Stimulated activated naive B cell treated with anti-CD40 and anti-IgM and Interleukin-4, amounts not matched to agents 10 μg/mL and 1 μg/mL and 100 μg/mL, for 72 hours (primary cell): ENCODE data around the gene TAF8.
A peak's percentile ranks its signal among the peaks of the same experiment; 100 is the strongest.

Source experiments
- ATAC-seq, 2 donors: fragments of 150-1000 bp; cut with Tn5 transposase; replicated peaks; 2 replicates each; pipeline ENCODE4 v1.10.0; 2021; ENCODE audit warnings: moderate library complexity in 1 of 2
- DNase-seq: peaks from one replicate; pipeline ENCODE4 v3.0.0; 2021
- H3K27ac Mint-ChIP-seq: one replicate; pipeline ENCODE4 v1.8.0; 2022; ENCODE audit warnings: mild to moderate bottlenecking, mixed read lengths
- H3K27me3 Mint-ChIP-seq, 2 donors: one replicate each; pipeline ENCODE4 v1.8.0; 2022; ENCODE audit warnings: mixed read lengths in 2 of 2
- H3K36me3 Mint-ChIP-seq, 2 donors: one replicate each; pipeline ENCODE4 v1.8.0; 2022; ENCODE audit warnings: mixed read lengths in 2 of 2, mild to moderate bottlenecking in 1 of 2
- H3K4me1 Mint-ChIP-seq, 2 donors: one replicate each; pipeline ENCODE4 v1.8.0; 2022; ENCODE audit warnings: mixed read lengths in 2 of 2, mild to moderate bottlenecking in 1 of 2
- H3K4me3 Mint-ChIP-seq, 2 donors: one replicate each; pipeline ENCODE4 v1.8.0; 2022; ENCODE audit warnings: mild to moderate bottlenecking in 2 of 2, mixed read lengths in 2 of 2, moderate library complexity in 1 of 2
- H3K9me3 Mint-ChIP-seq, 2 donors: one replicate each; pipeline ENCODE4 v1.8.0; 2022; ENCODE audit warnings: mixed read lengths in 2 of 2, mild to moderate bottlenecking in 1 of 2

The TAF8 gene

DNA sequence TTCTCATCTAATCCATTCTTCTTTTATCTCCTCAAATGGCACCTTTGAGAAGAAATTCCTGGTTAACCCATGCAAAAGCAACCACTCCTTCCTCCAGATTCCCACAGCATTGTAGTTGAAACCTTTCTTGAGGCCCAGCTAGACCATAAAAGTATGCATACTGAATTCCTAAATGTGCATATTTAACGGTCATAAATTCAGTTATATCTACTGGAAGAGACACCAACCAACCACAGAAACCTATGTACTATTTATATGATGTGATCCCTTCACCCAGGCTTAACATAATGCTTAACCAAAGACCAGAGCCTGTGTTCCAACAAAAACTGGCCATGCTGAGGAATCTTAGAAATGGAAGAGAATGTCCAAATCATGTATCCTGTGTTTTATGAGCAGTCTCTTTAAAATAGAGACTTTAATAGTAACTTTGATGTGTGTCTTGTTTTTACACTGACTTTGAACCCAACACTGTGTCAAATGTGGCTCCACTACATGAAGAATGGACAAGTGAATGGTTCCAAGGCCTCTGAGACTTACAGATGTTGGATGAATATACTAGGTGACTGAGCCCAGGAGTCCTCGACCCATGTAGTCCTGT is 11.4 kb upstream of the TAF8 start:
- Mint-ChIP-seq H3K27me3 (no peaks in the 10 kb centered on the region), H3K9me3 (no peaks in the 10 kb centered on the region), H3K4me3 (peak overlapping the region; percentile 80 to 83), H3K36me3 (peaks cover 0 to 2% of the 10 kb centered on the region in 2 donors), H3K4me1 (peaks cover 44 to 60% of the 10 kb centered on the region in 2 donors), H3K27ac (peak overlapping the region; percentile 91)
- DNase-seq (no peak), ATAC-seq (no peak)

DNA sequence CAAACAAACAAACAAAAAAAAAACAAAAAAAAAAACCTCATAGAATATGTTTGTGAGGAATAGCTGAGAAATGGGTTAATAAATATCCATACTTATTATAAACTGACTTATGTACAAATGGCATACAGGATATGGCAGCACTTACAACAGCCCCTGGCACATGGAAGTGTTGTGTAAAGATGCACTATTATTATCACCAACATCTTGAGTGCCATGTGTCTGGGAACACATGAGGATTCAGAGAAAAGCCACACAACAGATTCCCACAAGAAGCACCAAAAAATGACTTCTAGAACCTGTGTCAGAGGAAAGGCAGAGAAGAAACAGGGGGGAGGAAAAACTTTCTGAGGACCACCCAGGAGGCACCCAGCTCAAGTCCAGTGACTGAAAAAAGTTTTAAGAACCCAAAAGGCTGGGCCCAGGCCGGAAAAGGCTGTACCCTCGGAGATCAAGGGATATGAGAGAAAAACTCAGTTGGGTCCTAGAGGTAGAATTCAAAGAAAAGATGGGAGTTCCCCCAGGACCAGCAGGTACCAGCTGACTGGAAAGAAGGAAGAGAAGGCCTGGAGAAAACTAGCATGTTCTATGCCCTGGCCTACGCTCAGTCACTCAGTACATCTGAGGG is 9.4 kb upstream of the TAF8 start:
- Mint-ChIP-seq H3K27ac (peak overlapping the region; percentile 95), H3K4me3 (peak overlapping the region; percentile 61 to 73), H3K27me3 (no peaks in the 10 kb centered on the region), H3K36me3 (no peaks in the 10 kb centered on the region), H3K4me1 (peaks cover 57 to 71% of the 10 kb centered on the region in 2 donors), H3K9me3 (no peaks in the 10 kb centered on the region)
- ATAC-seq (no peak), DNase-seq (no peak)

DNA sequence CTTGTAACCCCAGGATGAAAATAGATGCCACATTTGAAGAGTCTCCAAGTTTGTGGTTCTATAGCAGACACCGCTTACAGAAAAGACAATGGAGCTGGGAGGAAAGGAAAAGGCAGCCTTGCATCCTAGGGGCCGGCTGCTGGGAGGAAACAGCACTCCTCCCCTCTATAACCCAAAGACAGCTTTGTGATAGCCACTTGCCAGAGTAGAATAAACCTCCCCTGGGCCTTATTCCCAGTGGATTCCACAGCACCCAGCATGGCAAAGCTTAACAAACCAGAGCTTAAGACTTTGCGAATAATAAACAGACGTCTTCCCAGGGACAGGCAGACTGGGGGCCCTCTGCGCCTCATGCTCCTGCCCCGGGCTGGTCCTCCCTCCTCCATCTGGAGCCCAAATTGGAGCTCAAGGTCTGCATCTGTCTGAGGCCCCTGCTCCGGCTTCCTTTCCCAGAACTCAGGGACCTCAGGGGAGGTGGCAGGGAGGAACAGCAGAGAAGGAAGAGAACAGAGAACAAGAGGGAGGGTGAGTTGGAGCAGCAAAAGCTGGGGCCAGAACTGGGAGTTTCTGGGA is 8.8 kb upstream of the TAF8 start:
- Mint-ChIP-seq H3K27ac (peak overlapping the region; percentile 95), H3K9me3 (no peaks in the 10 kb centered on the region), H3K36me3 (no peaks in the 10 kb centered on the region), H3K4me1 (peaks cover 63 to 77% of the 10 kb centered on the region in 2 donors), H3K27me3 (no peaks in the 10 kb centered on the region), H3K4me3 (peak overlapping the region; percentile 61 to 73)
- DNase-seq (no peak), ATAC-seq (no peak)

DNA sequence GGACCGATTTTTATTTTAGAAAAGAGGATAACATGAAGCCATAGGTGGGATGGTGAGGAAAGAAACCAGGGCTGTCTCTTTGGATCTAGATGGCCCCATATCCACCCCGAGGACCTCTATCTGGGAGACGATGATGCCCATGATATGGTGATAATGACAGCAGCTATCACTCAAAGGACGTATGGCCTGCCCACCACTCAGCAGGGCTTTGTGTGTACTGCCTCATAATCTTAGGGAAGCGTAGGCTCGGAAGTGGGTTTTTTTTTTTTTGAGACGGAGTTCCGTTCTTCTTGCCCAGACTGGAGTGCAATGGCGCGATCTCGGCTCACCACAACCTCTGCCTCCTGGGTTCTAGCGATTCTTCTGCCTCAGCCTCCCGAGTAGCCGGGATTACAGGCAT is 8.2 kb upstream of the TAF8 start:
- Mint-ChIP-seq H3K27ac (peak overlapping the region; percentile 95), H3K36me3 (no peaks in the 10 kb centered on the region), H3K27me3 (no peaks in the 10 kb centered on the region), H3K9me3 (no peaks in the 10 kb centered on the region), H3K4me3 (peak overlapping the region; percentile 61 to 73), H3K4me1 (peaks cover 67 to 82% of the 10 kb centered on the region in 2 donors)
- DNase-seq (no peak), ATAC-seq (no peak)

DNA sequence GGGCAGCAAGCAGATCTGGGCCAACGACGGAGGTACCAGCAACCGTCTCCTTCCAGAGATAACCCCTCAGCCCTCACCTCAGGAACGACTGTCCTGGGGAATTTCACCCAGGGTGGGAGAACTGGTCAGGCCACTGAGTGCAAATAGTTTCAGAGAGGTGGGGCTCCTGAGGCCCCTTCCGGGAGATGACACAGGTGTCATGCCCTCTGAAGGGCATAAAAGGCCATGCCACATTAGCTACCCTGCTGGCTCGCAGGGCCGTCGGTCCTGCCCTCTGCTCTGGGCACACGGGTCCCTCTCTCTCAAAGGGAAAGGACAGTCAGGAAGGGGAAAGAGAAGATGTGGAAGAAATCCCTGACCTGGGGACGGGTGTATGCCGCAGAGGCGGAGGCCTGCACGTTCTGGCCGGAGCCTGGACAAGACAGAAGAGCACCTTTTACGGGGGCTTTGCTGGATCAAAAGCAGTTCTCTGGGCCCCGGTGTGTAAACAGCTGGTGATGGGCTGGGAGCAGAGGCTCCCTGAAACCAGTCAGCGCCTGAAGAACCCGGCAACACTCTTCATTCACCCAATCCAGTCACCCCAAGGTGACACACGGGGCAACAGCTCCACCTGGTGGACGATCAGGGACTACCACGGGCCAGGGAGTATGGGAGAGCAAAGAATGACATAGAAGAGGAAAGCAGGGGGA is 6.4 kb upstream of the TAF8 start:
- Mint-ChIP-seq H3K4me3 (peak overlapping the region; percentile 67 to 77), H3K4me1 (peaks cover 76 to 93% of the 10 kb centered on the region in 2 donors), H3K27me3 (no peaks in the 10 kb centered on the region), H3K36me3 (no peaks in the 10 kb centered on the region), H3K9me3 (no peaks in the 10 kb centered on the region), H3K27ac (peak overlapping the region; percentile 44)
- peak; percentile 59 to 60 for ATAC-seq
- peak; percentile 81 for DNase-seq

DNA sequence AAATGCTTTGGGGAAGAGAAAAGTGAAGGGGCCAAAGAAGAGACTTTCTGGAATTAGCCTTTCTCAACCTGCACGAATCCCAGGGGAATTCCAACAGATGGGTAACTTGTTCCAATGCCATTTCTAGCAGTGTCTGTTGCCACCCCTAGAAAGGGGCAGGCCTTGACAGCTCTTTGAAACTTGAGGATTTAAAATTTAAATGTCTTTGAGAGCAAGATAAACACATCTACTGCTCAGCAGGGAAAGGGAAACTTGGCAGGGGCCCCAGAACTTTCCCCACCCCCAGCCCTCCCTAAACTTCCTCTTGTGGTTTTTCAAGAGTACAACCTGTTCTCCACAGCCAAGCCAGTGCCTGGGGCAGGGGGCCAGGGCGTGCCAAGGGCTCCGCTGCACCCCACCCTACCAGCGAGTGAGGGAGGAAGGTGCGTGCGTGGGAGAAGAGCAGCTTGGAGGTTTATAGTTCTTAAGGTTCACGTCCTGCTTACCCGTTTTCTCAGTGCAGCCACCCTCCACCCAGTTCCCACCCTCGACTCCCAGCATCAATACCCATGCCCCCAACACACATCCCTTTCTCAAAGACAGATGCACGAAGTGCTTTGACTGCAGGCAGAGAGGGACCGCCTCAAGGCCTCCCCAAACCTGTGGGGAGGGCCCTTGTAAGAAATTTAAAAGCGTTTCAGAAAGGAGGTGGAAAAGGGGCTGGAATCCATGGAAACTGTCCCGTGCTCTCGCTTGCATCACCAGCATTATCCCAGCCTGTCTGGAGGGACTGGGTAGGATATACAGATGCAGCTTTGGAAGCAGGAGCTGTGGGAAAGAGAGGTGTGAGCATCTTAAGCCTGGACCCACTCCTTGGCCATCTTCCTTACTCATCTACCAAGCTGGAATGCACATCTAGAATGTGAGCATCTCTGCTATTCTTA is 4.5 kb upstream of the TAF8 start:
- peak; percentile 15 to 20 for ATAC-seq
- H3K4me1 Mint-ChIP-seq: peaks cover 69 to 84% of the 10 kb centered on the region in 2 donors
- peak overlapping the region; percentile 67 to 75 for H3K4me3 Mint-ChIP-seq
- DNase-seq: no peak
- no peaks in the 10 kb centered on the region for H3K9me3 Mint-ChIP-seq
- no peaks in the 10 kb centered on the region for H3K36me3 Mint-ChIP-seq
- H3K27ac Mint-ChIP-seq: peak overlapping the region; percentile 81
- no peaks in the 10 kb centered on the region for H3K27me3 Mint-ChIP-seq

DNA sequence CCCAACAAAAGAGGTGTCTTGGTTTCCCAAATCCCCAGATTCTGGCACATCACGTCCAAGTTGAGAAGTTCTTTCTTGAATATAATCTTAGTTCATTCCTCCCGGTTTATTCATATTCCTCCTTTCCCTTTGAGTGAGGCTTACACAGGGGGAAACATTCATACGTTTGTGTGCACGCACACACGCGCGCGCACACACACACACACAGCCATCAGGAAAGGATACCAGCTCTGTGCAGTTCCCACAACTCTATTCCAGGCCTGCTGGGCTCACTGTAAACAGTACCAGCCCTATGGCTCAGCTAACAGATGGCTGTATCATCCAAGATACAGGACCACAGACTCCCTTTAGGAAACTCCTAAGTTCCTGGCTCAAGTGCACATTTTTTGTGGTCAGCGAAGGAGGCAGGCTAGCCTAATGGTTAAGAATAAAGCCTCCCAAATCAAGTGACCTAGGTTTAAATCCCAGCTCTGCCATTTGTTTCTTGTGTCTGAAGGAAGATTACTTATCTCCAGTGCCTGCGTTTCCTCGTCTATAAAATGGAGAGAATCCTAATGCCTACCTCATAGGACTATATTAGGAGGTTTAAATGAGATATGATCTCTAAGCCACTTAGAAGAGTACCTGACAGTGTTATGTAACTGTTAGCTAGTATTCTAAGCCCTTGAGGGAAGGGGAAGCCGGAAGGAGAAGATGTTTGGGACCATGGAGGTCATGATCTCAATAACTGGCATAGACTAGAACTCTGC is 3.7 kb upstream of the TAF8 start:
- Mint-ChIP-seq H3K9me3 (no peaks in the 10 kb centered on the region), H3K4me3 (peak overlapping the region; percentile 68 to 97), H3K27me3 (no peaks in the 10 kb centered on the region), H3K4me1 (peaks cover 64 to 81% of the 10 kb centered on the region in 2 donors), H3K36me3 (peaks cover 0 to 2% of the 10 kb centered on the region in 2 donors), H3K27ac (peak overlapping the region; percentile 81)
- DNase-seq (no peak), ATAC-seq (no peak)

DNA sequence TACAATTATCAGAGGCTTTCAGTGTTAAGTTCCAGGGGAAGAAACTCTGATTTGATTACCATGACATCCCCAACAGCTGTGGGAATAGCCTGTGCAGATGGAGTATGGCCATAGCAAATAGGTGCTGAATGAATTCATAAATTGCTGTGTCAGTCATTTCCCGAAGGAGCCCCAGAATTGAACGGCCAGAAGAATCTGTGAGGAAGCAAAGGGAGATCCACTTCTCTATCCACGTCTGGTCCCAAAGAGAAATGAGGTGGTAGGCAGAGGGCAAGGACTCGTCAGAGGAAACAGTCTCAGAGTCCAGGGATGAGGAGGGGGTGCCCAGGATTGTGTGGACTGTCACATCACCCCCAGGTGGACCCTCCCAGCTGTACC is 3.1 kb upstream of the TAF8 start:
- H3K27me3 Mint-ChIP-seq: no peaks in the 10 kb centered on the region
- H3K4me3 Mint-ChIP-seq: peak overlapping the region; percentile 68 to 97
- ATAC-seq: no peak
- peaks cover 61 to 77% of the 10 kb centered on the region in 2 donors for H3K4me1 Mint-ChIP-seq
- peak overlapping the region; percentile 17 for H3K27ac Mint-ChIP-seq
- no peak for DNase-seq
- H3K36me3 Mint-ChIP-seq: peaks cover 0 to 2% of the 10 kb centered on the region in 2 donors
- no peaks in the 10 kb centered on the region for H3K9me3 Mint-ChIP-seq

DNA sequence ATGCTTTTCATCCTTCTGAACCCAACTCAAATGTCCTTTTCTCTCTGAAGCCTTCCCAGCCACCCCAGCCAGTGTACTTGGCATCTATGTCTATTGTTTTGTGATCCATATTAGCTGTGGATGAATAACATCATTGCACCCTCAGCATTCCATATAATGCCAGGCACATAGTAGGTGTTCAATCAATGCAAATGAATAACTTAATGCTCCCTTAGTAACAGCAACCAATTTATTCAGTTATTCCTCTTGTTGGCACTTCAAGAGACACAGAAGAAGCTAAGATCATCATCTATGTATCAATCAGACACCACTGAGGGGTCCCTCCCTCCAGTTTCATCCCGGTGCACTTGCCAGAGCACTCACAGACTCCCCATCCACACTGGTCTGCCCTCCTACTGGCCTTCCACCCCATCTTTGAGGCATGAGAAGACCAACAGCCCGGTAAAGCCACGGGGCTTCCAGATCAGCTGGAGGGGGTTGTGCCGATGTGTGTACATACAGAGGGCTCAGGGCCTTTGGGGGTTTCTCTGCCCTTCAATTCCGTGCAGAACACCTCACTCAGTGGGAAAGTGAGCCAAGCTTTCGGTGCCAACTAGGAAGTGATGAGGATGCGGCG is 2.4 kb upstream of the TAF8 start:
- ATAC-seq: peak; percentile 2 to 4
- peak overlapping the region; percentile 97 to 98 for H3K4me3 Mint-ChIP-seq
- peaks cover 57 to 74% of the 10 kb centered on the region in 2 donors for H3K4me1 Mint-ChIP-seq
- no peaks in the 10 kb centered on the region for H3K27me3 Mint-ChIP-seq
- no peaks in the 10 kb centered on the region for H3K9me3 Mint-ChIP-seq
- no peak for DNase-seq
- peak overlapping the region; percentile 94 for H3K27ac Mint-ChIP-seq
- H3K36me3 Mint-ChIP-seq: peaks cover 2 to 4% of the 10 kb centered on the region in 2 donors

DNA sequence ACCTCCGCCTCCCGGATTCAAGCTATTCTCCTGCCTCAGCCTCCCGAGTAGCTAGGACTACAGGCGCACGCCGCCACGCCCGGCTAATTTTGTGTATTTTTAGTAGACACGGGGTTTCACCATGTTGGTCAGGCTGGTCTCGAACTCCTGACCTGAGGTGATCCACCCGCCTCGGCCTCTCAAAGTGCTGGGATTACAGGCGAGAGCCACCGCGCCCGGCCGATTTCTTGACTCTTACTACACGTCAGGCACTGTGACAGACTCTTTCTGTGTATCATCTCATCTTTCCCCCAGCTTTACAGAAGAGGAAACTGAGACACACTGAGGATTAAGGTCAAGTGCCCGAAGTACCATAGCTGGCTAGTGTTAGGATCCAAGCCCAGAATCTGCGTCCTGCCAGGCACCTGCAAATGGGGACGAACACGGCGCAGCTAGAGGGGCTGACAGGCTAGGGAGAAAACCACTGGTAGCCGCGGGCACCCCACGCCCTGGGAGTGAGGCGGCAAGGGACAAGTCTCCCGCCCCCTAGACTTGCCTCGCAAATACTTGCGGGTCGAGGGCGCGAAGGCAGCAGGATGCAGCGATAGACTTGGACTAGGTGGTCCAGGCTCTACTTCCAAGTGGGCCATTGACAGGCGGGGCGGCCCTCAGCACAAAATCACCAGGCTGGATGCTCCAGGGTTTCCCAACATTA is 1.1 kb upstream of the TAF8 start:
- ATAC-seq (no peak), DNase-seq (no peak)
- Mint-ChIP-seq H3K27me3 (no peaks in the 10 kb centered on the region), H3K27ac (peak overlapping the region; percentile 100), H3K4me1 (peaks cover 48 to 60% of the 10 kb centered on the region in 2 donors), H3K36me3 (peaks cover 7 to 9% of the 10 kb centered on the region in 2 donors), H3K9me3 (no peaks in the 10 kb centered on the region), H3K4me3 (peak overlapping the region; percentile 97 to 98)

DNA sequence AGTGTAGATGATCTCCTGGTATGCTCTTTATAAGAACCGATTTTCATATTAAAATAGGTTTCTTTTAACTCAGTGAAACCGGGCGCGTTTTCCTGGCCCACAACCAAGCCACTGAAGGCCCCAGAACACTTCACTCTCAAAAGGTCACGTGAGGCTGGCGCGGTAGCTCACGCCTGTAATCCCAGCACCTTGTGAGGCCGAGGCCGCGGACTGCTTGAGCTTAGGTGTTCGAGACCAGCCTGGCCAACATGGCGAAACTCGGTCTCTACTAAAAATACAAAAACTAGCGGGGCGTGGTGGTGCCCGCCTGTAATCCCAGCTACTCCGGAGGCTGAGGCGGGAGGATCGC is 402 bp upstream of the TAF8 start:
- peak overlapping the region; percentile 97 to 98 for H3K4me3 Mint-ChIP-seq
- DNase-seq (no peak), ATAC-seq (peak; percentile 1 to 5)
- peaks cover 43 to 54% of the 10 kb centered on the region in 2 donors for H3K4me1 Mint-ChIP-seq
- H3K27me3 Mint-ChIP-seq: no peaks in the 10 kb centered on the region
- H3K9me3 Mint-ChIP-seq: no peaks in the 10 kb centered on the region
- H3K27ac Mint-ChIP-seq: peak overlapping the region; percentile 100
- peaks cover 7 to 12% of the 10 kb centered on the region in 2 donors for H3K36me3 Mint-ChIP-seq

DNA sequence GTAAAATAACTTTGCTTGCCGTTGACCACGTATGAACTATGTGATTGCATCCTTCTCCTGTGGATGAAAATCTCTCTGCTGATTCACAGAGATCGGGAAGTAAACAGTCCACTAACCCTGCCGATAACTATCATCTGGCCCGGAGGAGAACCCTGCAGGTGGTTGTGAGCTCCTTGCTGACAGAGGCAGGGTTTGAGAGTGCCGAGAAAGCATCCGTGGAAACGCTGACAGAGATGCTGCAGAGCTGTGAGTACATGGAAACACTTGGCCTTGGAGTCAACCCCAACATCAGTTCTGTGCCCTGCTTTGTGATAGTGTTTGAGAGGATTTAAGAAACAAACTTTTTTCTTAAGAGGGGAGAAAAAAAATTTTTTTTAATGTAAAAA is 937 bp downstream of the TAF8 start:
- Mint-ChIP-seq H3K9me3 (no peaks in the 10 kb centered on the region), H3K36me3 (peaks cover 7 to 22% of the 10 kb centered on the region in 2 donors), H3K4me3 (peak overlapping the region; percentile 67 to 98), H3K4me1 (peaks cover 33 to 45% of the 10 kb centered on the region in 2 donors), H3K27me3 (no peaks in the 10 kb centered on the region), H3K27ac (peak overlapping the region; percentile 47)
- DNase-seq (no peak), ATAC-seq (no peak)
